ENCODE measurements around the gene SLC11A1. TPM values are rescaled to one million over a fixed set of nuclear protein-coding genes. Genes with fewer than 3 reads are reported as not detected.

SLC11A1 gene
- total RNA-seq, 1 donor = 0.43 TPM

DNA sequence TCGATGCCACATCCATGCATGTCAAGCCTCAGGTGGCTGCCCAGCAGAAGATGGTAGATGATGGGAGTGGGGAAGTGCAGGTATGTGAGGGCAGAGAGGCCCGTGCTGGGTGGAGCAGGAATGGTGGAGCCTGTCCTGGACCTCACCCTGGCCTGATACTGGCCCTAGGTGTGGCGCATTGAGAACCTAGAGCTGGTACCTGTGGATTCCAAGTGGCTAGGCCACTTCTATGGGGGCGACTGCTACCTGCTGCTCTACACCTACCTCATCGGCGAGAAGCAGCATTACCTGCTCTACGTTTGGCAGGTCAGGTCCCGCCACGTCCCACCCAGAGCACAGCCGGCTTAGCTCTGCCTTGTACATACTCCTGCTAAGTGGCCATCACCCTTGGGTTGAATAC is 49.8 kb downstream of the SLC11A1 start:
- DNase-seq (ENCODE audit: low read depth) = no peak
- TF ChIP-seq, protein P1, sequence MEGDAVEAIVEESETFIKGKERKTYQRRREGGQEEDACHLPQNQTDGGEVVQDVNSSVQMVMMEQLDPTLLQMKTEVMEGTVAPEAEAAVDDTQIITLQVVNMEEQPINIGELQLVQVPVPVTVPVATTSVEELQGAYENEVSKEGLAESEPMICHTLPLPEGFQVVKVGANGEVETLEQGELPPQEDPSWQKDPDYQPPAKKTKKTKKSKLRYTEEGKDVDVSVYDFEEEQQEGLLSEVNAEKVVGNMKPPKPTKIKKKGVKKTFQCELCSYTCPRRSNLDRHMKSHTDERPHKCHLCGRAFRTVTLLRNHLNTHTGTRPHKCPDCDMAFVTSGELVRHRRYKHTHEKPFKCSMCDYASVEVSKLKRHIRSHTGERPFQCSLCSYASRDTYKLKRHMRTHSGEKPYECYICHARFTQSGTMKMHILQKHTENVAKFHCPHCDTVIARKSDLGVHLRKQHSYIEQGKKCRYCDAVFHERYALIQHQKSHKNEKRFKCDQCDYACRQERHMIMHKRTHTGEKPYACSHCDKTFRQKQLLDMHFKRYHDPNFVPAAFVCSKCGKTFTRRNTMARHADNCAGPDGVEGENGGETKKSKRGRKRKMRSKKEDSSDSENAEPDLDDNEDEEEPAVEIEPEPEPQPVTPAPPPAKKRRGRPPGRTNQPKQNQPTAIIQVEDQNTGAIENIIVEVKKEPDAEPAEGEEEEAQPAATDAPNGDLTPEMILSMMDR (IDR thresholded peaks at IDR 0.05; ENCODE audit: insufficient read depth, low read depth, low read length) = no peak
- no peak overlapping the region for H3K4me3 ChIP-seq (ENCODE audit: low read depth, low read length)

DNA sequence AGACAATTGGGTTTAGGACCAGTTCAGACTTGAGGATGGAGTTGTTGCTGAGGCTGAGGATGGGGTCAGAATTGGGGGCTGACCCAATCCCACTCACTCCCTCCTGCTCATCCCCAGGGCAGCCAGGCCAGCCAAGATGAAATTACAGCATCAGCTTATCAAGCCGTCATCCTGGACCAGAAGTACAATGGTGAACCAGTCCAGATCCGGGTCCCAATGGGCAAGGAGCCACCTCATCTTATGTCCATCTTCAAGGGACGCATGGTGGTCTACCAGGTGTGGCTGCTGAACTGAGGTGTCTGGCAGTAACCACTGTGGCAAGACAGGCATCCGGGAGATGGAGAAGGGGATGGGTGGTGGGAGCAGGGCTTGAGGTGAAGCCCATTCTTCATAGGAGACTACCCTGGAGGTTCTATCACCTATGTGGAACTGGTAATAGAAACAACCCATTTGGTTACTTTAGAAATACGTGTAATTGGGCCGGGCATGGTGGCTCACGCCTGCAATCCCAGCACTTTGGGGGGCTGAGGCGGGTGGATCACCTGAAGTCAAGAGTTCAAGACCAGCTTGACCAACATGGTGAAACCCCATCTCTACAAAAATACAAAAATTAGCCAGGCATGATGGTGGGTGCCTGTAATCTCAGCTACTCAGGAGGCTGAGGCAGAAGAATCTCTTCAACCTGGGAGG is 50.7 kb downstream of the SLC11A1 start:
- DNase-seq (ENCODE audit: low read depth) = no peak
- TF ChIP-seq, protein P1 (IDR thresholded peaks at IDR 0.05; ENCODE audit: insufficient read depth, low read depth, low read length) = no peak
- H3K4me3 ChIP-seq (ENCODE audit: low read depth, low read length) = no peak overlapping the region

DNA sequence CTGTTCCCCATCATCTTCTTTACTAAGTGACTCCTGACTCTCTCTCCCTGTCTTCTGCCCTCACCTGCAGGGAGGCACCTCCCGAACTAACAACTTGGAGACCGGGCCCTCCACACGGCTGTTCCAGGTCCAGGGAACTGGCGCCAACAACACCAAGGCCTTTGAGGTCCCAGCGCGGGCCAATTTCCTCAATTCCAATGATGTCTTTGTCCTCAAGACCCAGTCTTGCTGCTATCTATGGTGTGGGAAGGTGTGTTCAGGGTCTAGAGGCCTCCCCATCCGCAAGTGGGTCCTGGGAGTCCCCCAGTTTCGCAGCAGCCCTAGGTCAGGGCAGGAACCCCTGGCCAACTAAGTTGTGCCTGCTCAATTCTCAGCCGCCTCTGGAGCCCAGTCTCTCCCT is 52.4 kb downstream of the SLC11A1 start:
- H3K4me3 ChIP-seq (ENCODE audit: low read depth, low read length) = no peak overlapping the region
- TF ChIP-seq, protein P1 (IDR thresholded peaks at IDR 0.05; ENCODE audit: insufficient read depth, low read depth, low read length) = no peak
- DNase-seq (ENCODE audit: low read depth) = no peak

DNA sequence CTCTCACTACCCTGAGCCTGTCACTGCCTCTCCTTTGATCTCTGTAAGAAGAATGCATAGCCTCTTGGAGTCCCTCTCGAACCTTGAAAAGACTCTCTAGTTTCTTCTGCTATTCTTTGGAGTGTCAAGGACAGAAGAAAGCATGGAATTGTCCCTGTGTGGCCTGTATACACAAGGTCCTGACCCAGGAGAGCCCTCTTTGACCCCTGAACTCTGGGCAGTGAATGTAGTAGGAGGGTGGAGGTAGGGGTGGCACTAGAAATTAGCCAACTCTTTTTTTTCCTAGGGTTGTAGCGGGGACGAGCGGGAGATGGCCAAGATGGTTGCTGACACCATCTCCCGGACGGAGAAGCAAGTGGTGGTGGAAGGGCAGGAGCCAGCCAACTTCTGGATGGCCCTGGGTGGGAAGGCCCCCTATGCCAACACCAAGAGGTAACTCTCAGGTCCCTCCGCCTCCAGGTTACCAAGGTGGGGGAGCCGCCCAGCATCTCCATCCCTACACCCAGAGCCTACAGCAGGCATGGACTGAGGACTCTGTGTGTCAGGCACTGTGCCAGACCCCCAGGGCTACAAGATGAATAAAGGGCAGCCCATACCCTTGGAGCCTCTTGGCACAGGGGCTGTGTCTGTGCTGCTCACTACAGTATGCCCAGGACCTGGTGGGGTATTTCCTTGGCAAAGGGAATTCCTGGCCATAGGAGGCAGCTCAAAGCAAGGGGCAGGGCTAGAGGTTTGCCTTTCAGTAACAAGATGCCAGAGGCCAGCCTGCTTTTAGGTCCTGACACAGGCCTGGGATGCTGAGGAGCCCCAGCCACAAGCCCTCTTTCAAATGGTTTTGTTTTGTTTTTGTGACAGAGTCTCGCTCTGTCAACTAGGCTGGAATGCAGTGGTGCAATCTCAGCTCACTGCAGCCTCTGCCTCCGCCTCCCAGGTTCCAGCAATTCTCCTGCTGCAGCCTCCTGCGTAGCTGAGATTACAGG is 53.2 kb downstream of the SLC11A1 start:
- DNase-seq (ENCODE audit: low read depth) = peak; percentile 8
- TF ChIP-seq, protein P1 (IDR thresholded peaks at IDR 0.05; ENCODE audit: insufficient read depth, low read depth, low read length) = no peak
- H3K4me3 ChIP-seq (ENCODE audit: low read depth, low read length) = no peak overlapping the region

DNA sequence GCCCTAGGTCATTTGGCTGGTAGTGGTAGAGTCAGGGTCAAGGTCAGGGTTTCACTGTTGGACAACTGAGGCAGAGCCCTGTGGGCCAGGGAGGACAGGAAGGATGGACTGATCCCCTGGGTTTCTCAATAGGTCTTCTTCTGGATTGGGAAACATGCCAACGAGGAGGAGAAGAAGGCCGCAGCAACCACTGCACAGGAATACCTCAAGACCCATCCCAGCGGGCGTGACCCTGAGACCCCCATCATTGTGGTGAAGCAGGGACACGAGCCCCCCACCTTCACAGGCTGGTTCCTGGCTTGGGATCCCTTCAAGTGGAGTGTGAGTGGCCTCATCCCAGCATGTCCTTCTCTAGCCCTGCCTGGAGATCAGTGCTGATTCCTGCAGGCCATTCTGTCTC is 54.9 kb downstream of the SLC11A1 start:
- DNase-seq (ENCODE audit: low read depth) = no peak
- TF ChIP-seq, protein P1 (IDR thresholded peaks at IDR 0.05; ENCODE audit: insufficient read depth, low read depth, low read length) = no peak
- no peak overlapping the region for H3K4me3 ChIP-seq (ENCODE audit: low read depth, low read length)

DNA sequence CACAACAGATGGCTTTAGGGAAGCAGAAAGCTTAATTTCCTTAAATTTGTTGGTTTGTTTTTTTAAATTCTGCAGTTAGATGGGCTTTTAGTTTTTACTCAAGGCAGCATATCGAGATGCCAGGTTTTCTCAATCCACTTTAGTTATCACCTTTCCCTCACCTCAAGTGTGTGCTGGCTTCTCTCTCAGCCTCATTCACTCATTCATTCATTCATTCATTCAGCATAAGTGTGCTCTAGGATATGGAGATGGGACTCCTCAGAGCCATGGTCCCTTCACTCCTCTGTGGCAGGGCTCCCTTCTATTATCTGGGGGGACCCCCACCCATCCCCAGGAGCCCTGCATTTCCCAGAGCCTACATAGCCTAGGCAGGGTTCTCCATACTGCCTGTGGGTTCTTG is 55.9 kb downstream of the SLC11A1 start:
- TF ChIP-seq, protein P1 (IDR thresholded peaks at IDR 0.05; ENCODE audit: insufficient read depth, low read depth, low read length) = no peak
- no peak overlapping the region for H3K4me3 ChIP-seq (ENCODE audit: low read depth, low read length)
- no peak for DNase-seq (ENCODE audit: low read depth)
